OCI-LY3 (cell line): ENCODE data around the gene KRT15.

Source experiments
- H2AFZ ChIP-seq: fragments of 200-600, 300-600 bp; shearing (Covaris generic); 2 replicates; pipeline ENCODE4 v1.6.0; 2014; ENCODE audit warnings: antibody characterized with exemption, low read depth, low read length
- H3K27ac ChIP-seq: fragments of 200-600, 300-600 bp; sonication (generic); 2 replicates; pipeline ENCODE4 v1.5.1; 2014; ENCODE audit warnings: mild to moderate bottlenecking, low read length, moderate library complexity, mixed read lengths
- H3K27me3 ChIP-seq: fragments of 200-600, 300-600 bp; sonication (generic); 2 replicates; pipeline ENCODE4 v1.6.1; 2014; ENCODE audit warnings: low read depth, low read length, mixed read lengths
- H3K36me3 ChIP-seq: fragments of 200-600, 300-600 bp; sonication (generic); replicated peaks from 2 replicates; pipeline ENCODE3; 2014; ENCODE audit warnings: low read depth, low read length, mixed read lengths
- H3K4me1 ChIP-seq: fragments of 300-600, 200-600 bp; sonication (generic); 2 replicates; pipeline ENCODE4 v1.6.1; 2014; ENCODE audit warnings: low read length, mixed read lengths
- H3K4me2 ChIP-seq: fragments of 200-600, 300-600 bp; sonication (generic); 2 replicates; pipeline ENCODE4 v1.6.1; 2014; ENCODE audit warnings: low read length, mixed read lengths
- H3K4me3 ChIP-seq: fragments of 300-600, 200-600 bp; sonication (generic); 2 replicates; pipeline ENCODE4 v1.5.1; 2014; ENCODE audit warnings: antibody characterized with exemption, mild to moderate bottlenecking, low read length, moderate library complexity
- H3K79me2 ChIP-seq: fragments of 300-600, 200-600 bp; shearing (Covaris generic); 2 replicates; pipeline ENCODE4 v1.6.1; 2014; ENCODE audit warnings: mild to moderate bottlenecking, low read length, mixed read lengths
- H3K9ac ChIP-seq: fragments of 300-600, 200-600 bp; shearing (Covaris generic); 2 replicates; pipeline ENCODE4 v1.6.0; 2014; ENCODE audit warnings: mild to moderate bottlenecking, low read length, moderate library complexity
- H3K9me3 ChIP-seq: fragments of 200-600, 300-600 bp; shearing (Covaris generic); 2 replicates; pipeline ENCODE4 v1.6.1; 2014; ENCODE audit warnings: low read length, mixed read lengths; ENCODE audit not compliant: insufficient read depth
- H4K20me1 ChIP-seq: fragments of 200-600, 300-600 bp; sonication (generic); 2 replicates; pipeline ENCODE4 v1.6.1; 2016; ENCODE audit warnings: low read length, mixed read lengths; ENCODE audit not compliant: insufficient read depth
- CTCF ChIP-seq: fragments of 200-600, 300-600 bp; sonication (generic); IDR thresholded peaks from 2 replicates; pipeline ENCODE4 v1.5.1; 2014; ENCODE audit warnings: antibody characterized with exemption, low read length, low read depth
- EZH2phosphoT487 ChIP-seq: fragments of 200-600 bp; shearing (Covaris generic); IDR thresholded peaks from 2 replicates; pipeline ENCODE4 v1.6.1; 2018; ENCODE audit warnings: antibody characterized with exemption, mixed run types, low read depth

KRT15 gene

GRCh38 chr17:41486809-41487530 is 31.7 kb downstream of the KRT15 start:
- no peak overlapping the region for H3K4me3 ChIP-seq
- no peaks in the 10 kb centered on the region for H4K20me1 ChIP-seq
- no peaks in the 10 kb centered on the region for H3K9me3 ChIP-seq
- H3K36me3 ChIP-seq = no peaks in the 10 kb centered on the region
- no peaks in the 10 kb centered on the region for H3K27me3 ChIP-seq
- H3K27ac ChIP-seq = no peak overlapping the region
- H3K4me2 ChIP-seq = no peak overlapping the region
- no peaks in the 10 kb centered on the region for H3K79me2 ChIP-seq
- no peak overlapping the region for H3K9ac ChIP-seq
- TF ChIP-seq CTCF (peak; percentile 51), EZH2phosphoT487 (no peak)
- H3K4me1 ChIP-seq = peaks cover 10% of the 10 kb centered on the region
- no peak overlapping the region for H2AFZ ChIP-seq

- H3K27me3 ChIP-seq = no peaks in the 10 kb centered on the region
- H3K4me1 ChIP-seq = peaks cover 10% of the 10 kb centered on the region
- H2AFZ ChIP-seq = no peak overlapping the region
- TF ChIP-seq EZH2phosphoT487 (no peak), CTCF (no peak)
- H3K4me2 ChIP-seq = no peak overlapping the region
- no peak overlapping the region for H3K9ac ChIP-seq
- no peak overlapping the region for H3K27ac ChIP-seq
- no peaks in the 10 kb centered on the region for H3K9me3 ChIP-seq
- H3K79me2 ChIP-seq = no peaks in the 10 kb centered on the region
- H4K20me1 ChIP-seq = no peaks in the 10 kb centered on the region
- H3K4me3 ChIP-seq = no peak overlapping the region
- H3K36me3 ChIP-seq = no peaks in the 10 kb centered on the region
These were observed 32.4 kb downstream of the KRT15 start for GRCh38 chr17:41486316-41486715.

GRCh38 chr17:41484920-41485904 is 33.5 kb downstream of the KRT15 start:
- H3K27ac ChIP-seq = no peak overlapping the region
- H3K9ac ChIP-seq = no peak overlapping the region
- H4K20me1 ChIP-seq = no peaks in the 10 kb centered on the region
- H3K4me1 ChIP-seq = peaks cover 6% of the 10 kb centered on the region
- H3K36me3 ChIP-seq = no peaks in the 10 kb centered on the region
- H3K79me2 ChIP-seq = no peaks in the 10 kb centered on the region
- no peak overlapping the region for H3K4me2 ChIP-seq
- no peaks in the 10 kb centered on the region for H3K9me3 ChIP-seq
- H2AFZ ChIP-seq = no peak overlapping the region
- TF ChIP-seq EZH2phosphoT487 = no peak
- H3K4me3 ChIP-seq = no peak overlapping the region
- no peaks in the 10 kb centered on the region for H3K27me3 ChIP-seq

- H4K20me1 ChIP-seq = no peaks in the 10 kb centered on the region
- H3K27ac ChIP-seq = no peak overlapping the region
- H3K9ac ChIP-seq = no peak overlapping the region
- no peak overlapping the region for H3K4me2 ChIP-seq
- no peaks in the 10 kb centered on the region for H3K79me2 ChIP-seq
- no peak overlapping the region for H3K4me3 ChIP-seq
- TF ChIP-seq CTCF (no peak), EZH2phosphoT487 (no peak)
- peaks cover 10% of the 10 kb centered on the region for H3K4me1 ChIP-seq
- no peak overlapping the region for H2AFZ ChIP-seq
- no peaks in the 10 kb centered on the region for H3K36me3 ChIP-seq
- H3K27me3 ChIP-seq = no peaks in the 10 kb centered on the region
- H3K9me3 ChIP-seq = no peaks in the 10 kb centered on the region
These were observed 34.5 kb downstream of the KRT15 start for GRCh38 chr17:41483991-41484826.
